ENCODE measurements around the gene NAA80. TPM values are rescaled to one million over a fixed set of nuclear protein-coding genes. Genes with fewer than 3 reads are reported as not detected.

NAA80 gene, protein sequence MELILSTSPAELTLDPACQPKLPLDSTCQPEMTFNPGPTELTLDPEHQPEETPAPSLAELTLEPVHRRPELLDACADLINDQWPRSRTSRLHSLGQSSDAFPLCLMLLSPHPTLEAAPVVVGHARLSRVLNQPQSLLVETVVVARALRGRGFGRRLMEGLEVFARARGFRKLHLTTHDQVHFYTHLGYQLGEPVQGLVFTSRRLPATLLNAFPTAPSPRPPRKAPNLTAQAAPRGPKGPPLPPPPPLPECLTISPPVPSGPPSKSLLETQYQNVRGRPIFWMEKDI
- total RNA-seq (2014; rRNA removed; shearing (Covaris generic)), result 14.6 and 16.1 TPM in 2 replicates

- peak; percentile 99 for DNase-seq (ENCODE audit: low read depth)
Measured at GRCh38 chr3:50298836-50299637, at the start of gene NAA80, which contains the start of gene HYAL3. Gene NAA80 (minus strand): TSS chr3:50299405. CDS start chr3:50297463, 1,942 bp downstream. Gene HYAL3 (minus strand): TSS chr3:50299405. CDS start chr3:50295602, 3,803 bp downstream.

GRCh38 chr3:50347187-50347813 is 48.1 kb upstream of the NAA80 start:
- peak; percentile 73 for DNase-seq (ENCODE audit: low read depth)

DNA sequence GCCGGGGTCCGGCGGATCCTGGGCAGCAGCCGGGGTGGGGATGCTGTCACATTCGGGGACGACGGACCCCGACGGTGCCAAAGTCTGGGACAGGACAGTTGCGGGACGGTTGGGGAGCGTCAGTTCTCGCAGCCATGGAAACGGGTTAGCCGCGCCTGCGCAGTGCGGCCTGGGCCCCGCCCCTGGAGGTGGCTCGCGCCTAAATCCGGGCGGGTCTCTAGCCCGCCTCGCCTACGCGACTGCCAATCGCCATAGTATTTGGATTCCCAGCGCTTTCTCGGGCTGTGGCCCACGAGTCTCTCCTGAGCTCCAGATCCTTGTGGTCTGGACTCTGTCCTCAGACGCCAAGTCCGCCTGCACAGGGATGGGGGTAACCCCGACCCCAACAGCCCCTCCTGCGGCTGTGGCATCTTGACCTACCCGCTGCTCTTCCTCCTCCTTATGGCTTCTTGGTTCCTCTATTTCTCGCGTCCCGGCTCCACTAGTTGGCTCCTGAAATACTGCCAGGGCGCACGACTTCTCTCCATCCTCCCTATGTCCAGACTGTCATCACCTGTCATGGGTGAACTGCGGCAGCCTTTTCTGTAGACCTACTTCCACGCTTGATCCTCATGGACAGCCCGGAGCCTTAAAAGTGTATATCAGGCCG is 46.5 kb upstream of the NAA80 start, which contains the start of gene ZMYND10:
Gene ZMYND10, minus strand, starts transcription at position 147 of the 649 bp plus-strand sequence. CDS start 153 bp downstream, outside the sequence.
- peak; percentile 69 for DNase-seq (ENCODE audit: low read depth)

DNA sequence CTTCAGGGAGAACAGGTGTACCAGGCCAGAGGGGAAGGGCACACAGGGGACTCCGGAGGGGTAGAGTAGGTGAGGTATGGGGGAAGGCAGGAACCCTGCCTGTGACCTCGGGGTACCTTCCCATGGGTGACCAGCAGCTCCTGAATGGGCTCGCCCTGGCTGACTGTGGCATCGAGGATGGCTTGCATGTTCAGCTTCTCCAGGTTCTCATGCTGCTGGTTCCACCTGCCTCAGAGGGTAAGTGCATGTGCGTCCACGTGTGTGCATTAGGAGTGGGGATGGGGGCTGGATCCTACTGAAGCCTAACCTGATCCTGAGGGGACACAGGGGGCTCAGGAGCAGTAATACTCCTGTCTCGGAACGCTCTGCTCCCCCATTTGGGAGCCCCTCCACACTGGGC is 45.8 kb upstream of the NAA80 start:
- DNase-seq (ENCODE audit: low read depth), result no peak

DNA sequence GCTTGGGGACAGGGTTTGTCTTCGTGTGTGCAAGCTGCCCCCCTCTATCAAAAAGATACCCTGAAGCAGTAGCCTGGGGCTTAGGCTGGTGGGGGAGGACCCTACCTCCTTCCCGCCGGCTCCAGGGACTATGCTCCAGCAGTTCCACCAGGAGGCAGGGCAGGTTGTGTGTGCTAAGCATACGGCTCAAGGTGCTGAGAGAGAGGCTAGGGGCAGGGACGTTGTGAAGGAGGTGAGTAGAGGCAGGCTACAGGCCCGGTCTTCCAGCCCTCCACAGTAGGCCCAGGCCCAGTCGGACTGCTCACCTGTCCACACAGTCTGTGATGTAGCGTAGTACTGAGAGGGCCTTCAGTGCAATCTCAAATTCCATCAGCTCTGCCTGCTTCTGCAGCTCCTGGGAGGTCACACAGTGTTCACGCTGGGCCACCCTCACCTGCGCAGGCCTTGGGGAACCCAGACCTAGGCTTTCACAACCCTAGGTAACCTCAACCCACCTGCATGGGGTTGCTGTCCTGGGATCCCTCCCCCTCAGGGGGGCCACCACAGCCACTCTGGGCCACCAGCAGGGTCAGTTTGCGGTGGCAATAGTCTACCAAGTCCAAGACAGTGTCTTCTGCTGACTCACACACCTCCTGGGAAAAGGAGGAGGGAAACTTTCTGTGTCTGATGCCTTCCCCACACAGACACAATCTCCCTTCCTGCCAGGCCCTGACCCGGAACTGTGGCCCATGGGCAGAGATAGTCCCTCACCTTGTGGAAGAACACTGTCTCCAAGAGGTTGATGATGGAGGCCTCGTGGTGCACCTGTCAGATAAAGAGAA is 43.8 kb upstream of the NAA80 start:
- DNase-seq (ENCODE audit: low read depth), result no peak

DNA sequence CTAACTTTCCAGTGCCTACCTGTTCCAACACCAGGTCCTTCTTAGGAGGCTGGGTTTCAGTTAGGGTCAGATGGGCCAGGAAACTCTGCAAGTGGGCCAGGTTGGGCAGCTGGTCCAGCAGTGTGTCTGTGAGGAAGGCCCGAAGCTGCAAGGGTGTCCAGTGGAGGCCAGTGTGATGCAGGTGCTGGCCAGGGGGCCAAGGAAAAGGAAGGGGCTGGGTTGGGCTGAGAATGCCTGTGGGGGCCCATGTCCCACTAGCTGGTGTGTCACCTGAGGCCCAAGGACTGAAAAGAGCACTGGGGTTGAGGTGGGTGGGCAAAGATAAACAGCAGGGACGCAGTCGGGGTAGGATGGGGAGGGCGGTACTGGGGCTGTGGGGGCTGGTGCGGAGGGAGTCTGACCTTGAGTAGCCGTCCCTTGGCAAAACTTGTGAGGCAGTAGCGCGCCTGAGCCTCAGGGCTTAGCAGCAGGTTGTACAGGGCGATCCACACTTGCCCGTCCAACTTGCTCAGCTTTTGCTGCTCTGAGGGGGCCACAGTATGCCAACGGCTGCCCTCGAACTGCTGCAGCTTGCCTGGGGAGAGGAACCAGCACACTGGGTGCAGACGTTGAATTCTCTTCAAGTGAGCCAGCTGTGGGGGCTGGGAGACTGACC is 42.9 kb upstream of the NAA80 start:
- DNase-seq (ENCODE audit: low read depth), result no peak

- DNase-seq (ENCODE audit: low read depth), result no peak
Measured at GRCh38 chr3:50341537-50341936, 42.3 kb upstream of the NAA80 start.

GRCh38 chr3:50340448-50341329 is 41.5 kb upstream of the NAA80 start, which contains the start of gene RASSF1:
Gene RASSF1 (minus strand): TSS chr3:50340836. CDS start chr3:50340805, 31 bp downstream.
- peak; percentile 81 for DNase-seq (ENCODE audit: low read depth)

DNA sequence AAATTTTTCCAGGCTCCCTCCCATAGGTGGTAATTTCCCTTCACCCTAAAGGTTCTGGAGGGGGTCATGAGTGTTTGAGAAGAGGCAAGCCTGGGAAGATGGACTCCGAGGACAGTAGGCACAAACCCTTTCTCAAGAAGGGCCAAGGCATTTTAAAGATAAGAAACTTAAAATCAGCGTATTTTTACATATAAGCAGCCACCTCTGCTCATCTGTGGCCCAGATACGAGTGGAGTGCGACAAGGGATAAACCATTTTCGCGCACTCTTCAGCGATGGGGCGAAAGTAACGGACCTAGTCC is 40.9 kb upstream of the NAA80 start:
- no peak for DNase-seq (ENCODE audit: low read depth)

DNA sequence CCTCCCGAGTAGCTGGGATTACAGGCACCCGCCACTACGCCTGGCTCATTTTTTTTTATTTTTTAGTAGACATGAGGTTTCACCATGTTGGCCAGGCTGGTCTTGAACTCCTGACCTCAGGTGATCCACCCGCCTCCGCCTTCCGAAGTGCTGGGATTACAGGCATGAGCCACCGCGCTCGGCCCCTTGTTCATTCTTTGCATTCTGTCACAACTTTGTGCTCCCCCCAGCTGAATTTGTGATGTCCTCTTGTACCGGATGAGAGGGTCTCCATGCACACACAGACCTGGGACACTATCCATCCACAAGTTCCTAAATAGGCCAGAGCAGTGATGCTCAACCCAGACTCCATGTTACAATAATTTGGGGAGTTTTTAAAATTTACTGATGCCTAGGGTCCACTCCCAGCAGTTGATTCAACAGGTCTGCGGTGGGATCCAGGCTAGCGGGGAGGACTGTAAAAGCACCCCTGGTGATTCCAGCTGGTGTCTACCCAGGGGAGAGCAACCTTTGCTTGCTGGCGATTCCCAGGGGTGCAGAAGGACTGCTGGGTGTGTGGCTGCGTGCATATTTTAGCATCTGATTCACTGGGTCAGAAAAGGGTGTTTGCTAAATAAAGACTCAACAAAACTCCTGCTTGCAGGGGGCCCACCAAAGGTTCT is 40.4 kb upstream of the NAA80 start:
- DNase-seq (ENCODE audit: low read depth), result peak; percentile 42

GRCh38 chr3:50338965-50339364 is 39.8 kb upstream of the NAA80 start:
- DNase-seq (ENCODE audit: low read depth), result no peak

GRCh38 chr3:50337175-50337861 is 38.1 kb upstream of the NAA80 start:
- peak; percentile 99 for DNase-seq (ENCODE audit: low read depth)

GRCh38 chr3:50336452-50337174 is 37.4 kb upstream of the NAA80 start:
- DNase-seq (ENCODE audit: low read depth), result peak; percentile 38

- no peak for DNase-seq (ENCODE audit: low read depth)
Measured at GRCh38 chr3:50334339-50335075, 35.3 kb upstream of the NAA80 start.

DNA sequence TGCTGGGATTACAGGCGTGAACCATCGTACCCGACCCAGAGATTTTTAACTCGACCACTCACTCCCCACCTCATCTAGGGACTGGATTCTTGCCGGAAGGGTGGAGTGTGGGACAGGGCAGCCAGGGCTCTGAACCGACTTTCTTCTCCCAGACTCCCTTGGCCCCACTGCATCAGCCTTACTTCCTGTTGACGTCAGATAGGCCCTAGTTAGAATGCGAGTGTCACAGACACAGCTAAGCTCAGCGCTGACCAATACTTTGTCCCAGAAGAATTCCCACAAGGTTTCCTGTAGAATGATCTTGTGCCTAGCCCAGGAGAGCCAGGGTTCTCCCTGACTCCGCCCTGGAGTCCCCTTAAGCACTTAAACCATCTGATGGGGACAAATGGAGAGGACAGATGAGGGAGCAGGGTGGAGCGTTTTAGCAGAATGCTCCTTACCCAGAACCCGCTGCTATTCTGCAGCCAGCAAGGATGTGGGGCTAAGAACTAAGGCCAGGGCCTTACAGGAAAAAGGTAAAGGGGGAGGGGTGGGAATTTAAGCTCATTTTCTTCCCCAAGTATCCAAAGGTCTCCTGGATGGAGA is 34.6 kb upstream of the NAA80 start:
- peak; percentile 28 for DNase-seq (ENCODE audit: low read depth)

GRCh38 chr3:50331364-50331907 is 32.2 kb upstream of the NAA80 start:
- DNase-seq (ENCODE audit: low read depth), result no peak
